HG02870 (cell line): Measurements from ENCODE around the gene MKRN1.
"Not testable (repeated sequence)": the region's sequence is repeated elsewhere in the genome, so short reads cannot be mapped to it uniquely, and the experiment has no call there.

Experiments used
- ATAC-seq: cut with Tn5 transposase; IDR thresholded peaks from one replicate; pipeline ENCODE4 v1.9.1; 2021; ENCODE audit warnings: mild to moderate bottlenecking, moderate library complexity; ENCODE audit not compliant: unreplicated experiment

Gene MKRN1

GRCh38 chr7:140440593-140440992, 38.7 kb downstream of the MKRN1 start:
- ATAC-seq, result no peak

- ATAC-seq, result peak; percentile 86
These were observed 39.9 kb downstream of the MKRN1 start for GRCh38 chr7:140439359-140439758.

- ATAC-seq, result no peak
These were observed 43.9 kb downstream of the MKRN1 start for GRCh38 chr7:140435252-140435895.

- ATAC-seq, result no peak
These were observed 45.9 kb downstream of the MKRN1 start for GRCh38 chr7:140433396-140433795.

- no peak for ATAC-seq
These were observed 53.2 kb downstream of the MKRN1 start for GRCh38 chr7:140426130-140426529.

- no peak for ATAC-seq
These were observed 53.6 kb downstream of the MKRN1 start for GRCh38 chr7:140425718-140426117.

GRCh38 chr7:140423501-140423900, 55.8 kb downstream of the MKRN1 start:
- ATAC-seq, result no peak

- ATAC-seq, result no peak
These were observed 57.8 kb downstream of the MKRN1 start for GRCh38 chr7:140421521-140421920.

- ATAC-seq, result no peak
These were observed 60.7 kb downstream of the MKRN1 start for GRCh38 chr7:140418653-140419052.

GRCh38 chr7:140418156-140418472, 61.2 kb downstream of the MKRN1 start:
- ATAC-seq, result not testable (repeated sequence)

GRCh38 chr7:140417456-140418155, 61.7 kb downstream of the MKRN1 start:
- no peak for ATAC-seq

- no peak for ATAC-seq
These were observed 62.7 kb downstream of the MKRN1 start for GRCh38 chr7:140416560-140416959.

GRCh38 chr7:140415816-140416215, 63.5 kb downstream of the MKRN1 start:
- not testable (repeated sequence) for ATAC-seq

- ATAC-seq, result no peak
These were observed 63.9 kb downstream of the MKRN1 start for GRCh38 chr7:140415361-140415760.

GRCh38 chr7:140404565-140405065, 74.7 kb downstream of the MKRN1 start:
- no peak for ATAC-seq

GRCh38 chr7:140403878-140404564, 75.3 kb downstream of the MKRN1 start, which contains the start of gene RAB19:
Gene RAB19 (plus strand): TSS chr7:140404058. CDS start chr7:140407647, 3,589 bp downstream.
- ATAC-seq, result no peak
